Lung (tissue), 12 donors: ENCODE measurements around the gene COL13A1. TPM values are rescaled to one million over a fixed set of nuclear protein-coding genes. Genes with fewer than 3 reads are reported as not detected.
A peak's percentile ranks its signal among the peaks of the same experiment; 100 is the strongest.

Source experiments
- ATAC-seq: fragments of 200-7000 bp; cut with Tn5 transposase; one replicate; pipeline ENCODE4 v1.9.1; 2020; ENCODE audit warnings: moderate number of reproducible peaks; ENCODE audit not compliant: insufficient read depth, low FRiP score
- DNase-seq, 3 donors: peaks; one replicate each; pipeline ENCODE4 v3.0.0-alpha.2; 2013 to 2017
- H3K27ac ChIP-seq, 2 donors: one replicate each; pipeline ENCODE4 v1.5.1; 2013; ENCODE audit warnings: mild to moderate bottlenecking in 2 of 2, moderate library complexity in 2 of 2, control low read depth in 1 of 2, inconsistent platforms in 1 of 2, low read depth in 1 of 2, low read length in 1 of 2
- H3K27me3 ChIP-seq, 3 donors: one replicate each; pipeline ENCODE4 v1.5.1; 2013; ENCODE audit warnings: low read length in 2 of 3; ENCODE audit not compliant: control insufficient read depth in 3 of 3, insufficient read depth in 3 of 3
- H3K36me3 ChIP-seq, 4 donors: one replicate each; pipeline ENCODE4 v1.5.1; 2013; ENCODE audit warnings: low read length in 4 of 4, mild to moderate bottlenecking in 1 of 4, moderate library complexity in 1 of 4; ENCODE audit not compliant: control insufficient read depth in 4 of 4, insufficient read depth in 4 of 4
- H3K4me1 ChIP-seq, 5 donors: one replicate each; pipeline ENCODE4 v1.5.1; 2013; ENCODE audit warnings: low read length in 5 of 5, mild to moderate bottlenecking in 2 of 5, moderate library complexity in 1 of 5; ENCODE audit not compliant: control insufficient read depth in 5 of 5, insufficient read depth in 5 of 5
- H3K4me3 ChIP-seq: one replicate; pipeline ENCODE4 v1.5.1; 2013; ENCODE audit warnings: mild to moderate bottlenecking, control low read depth, moderate library complexity
- H3K9ac ChIP-seq, 2 donors: one replicate each; pipeline ENCODE4 v1.5.1; 2013; ENCODE audit warnings: low read length in 2 of 2, control low read depth in 1 of 2; ENCODE audit not compliant: insufficient read depth in 1 of 2
- H3K9me3 ChIP-seq, 4 donors: one replicate each; pipeline ENCODE4 v1.5.1; 2013; ENCODE audit warnings: low read length in 3 of 4, mild to moderate bottlenecking in 1 of 4, moderate library complexity in 1 of 4; ENCODE audit not compliant: control insufficient read depth in 4 of 4, insufficient read depth in 3 of 4
- CTCF ChIP-seq: IDR thresholded peaks from 2 replicates; pipeline ENCODE4 v1.5.1; 2012; ENCODE audit warnings: mild to moderate bottlenecking; ENCODE audit errors: control extremely low read depth, extremely low read depth
- WGBS, 2 donors: extraction: QIAGEN DNeasy Blood & Tissue Kit; methylation state at CpG; one replicate each; pipeline ENCODE4 v1.1.7; 2013; 5-methylcytosine and 5-hydroxymethylcytosine counted together
- polyA plus RNA-seq, 2 donors: library from polyadenylated mRNA; stranded (reverse); fragments of 200-250 nt; gene quantifications; one replicate each; pipeline ENCODE4 v1.2.1, GENCODE V29; 2013
- total RNA-seq, 2 donors: library from RNA; depleted of rRNA in 1 of 2; stranded (reverse); fragments of >200 nt in 1 of 2; gene quantifications; one replicate each; pipeline ENCODE4 v1.2.1, GENCODE V29; 2014 to 2021
- donor health status: control.
- donor health status: control.
- donor health status: Bipolar disorder and iron deficiency.
- donor health status: healthy.
- donor health status: DM: yes; HTN: yes; CAD: no.

COL13A1 gene
- total and polyA plus RNA-seq, 4 donors = 2.7 to 42.1 (median 5.6) TPM

GRCh38 chr10:69759641-69760040 is 42.1 kb upstream of the COL13A1 start:
- no peak overlapping the region for H3K4me3 ChIP-seq
- no peak overlapping the region for H3K27ac ChIP-seq
- H3K27me3 ChIP-seq = no peaks in the 10 kb centered on the region
- no peaks in the 10 kb centered on the region for H3K36me3 ChIP-seq
- DNase-seq (no peak), ATAC-seq (no peak)
- no peak for TF ChIP-seq CTCF
- H3K9me3 ChIP-seq = no peaks in the 10 kb centered on the region
- WGBS, 2 donors = 78 to 86% methylated on average over 6 of the region's 6 CpGs
- H3K4me1 ChIP-seq = peaks cover 0 to 30% (median 0%) of the 10 kb centered on the region in 5 donors
- H3K9ac ChIP-seq = no peak overlapping the region

GRCh38 chr10:69760072-69760471 is 41.6 kb upstream of the COL13A1 start:
- no peaks in the 10 kb centered on the region for H3K9me3 ChIP-seq
- no peaks in the 10 kb centered on the region for H3K27me3 ChIP-seq
- no peak overlapping the region for H3K9ac ChIP-seq
- 78 to 86% methylated on average over 5 of the region's 5 CpGs for WGBS, 2 donors
- DNase-seq (peak in 1 of 3 donors; percentile 60), ATAC-seq (no peak)
- no peak overlapping the region for H3K27ac ChIP-seq
- no peak for TF ChIP-seq CTCF
- no peak overlapping the region for H3K4me3 ChIP-seq
- H3K36me3 ChIP-seq = no peaks in the 10 kb centered on the region
- H3K4me1 ChIP-seq = peaks cover 0 to 30% (median 0%) of the 10 kb centered on the region in 5 donors

GRCh38 chr10:69761320-69761719 is 40.4 kb upstream of the COL13A1 start:
- H3K9ac ChIP-seq = no peak overlapping the region
- no peak for TF ChIP-seq CTCF
- no peaks in the 10 kb centered on the region for H3K27me3 ChIP-seq
- H3K36me3 ChIP-seq = no peaks in the 10 kb centered on the region
- 75 to 86% methylated on average over 4 of the region's 4 CpGs for WGBS, 2 donors
- DNase-seq = no peak
- no peaks in the 10 kb centered on the region for H3K9me3 ChIP-seq
- H3K4me1 ChIP-seq = peaks cover 0 to 38% (median 0%) of the 10 kb centered on the region in 5 donors
- no peak overlapping the region for H3K4me3 ChIP-seq
- no peak for ATAC-seq
- H3K27ac ChIP-seq = no peak overlapping the region
